Endothelial cell (in vitro differentiated cells): ENCODE measurements around the gene SLC9B1. TPM values are rescaled to one million over a fixed set of nuclear protein-coding genes. Genes with fewer than 3 reads are reported as not detected.
"Not testable (repeated sequence)": the region's sequence is repeated elsewhere in the genome, so short reads cannot be mapped to it uniquely, and the experiment has no call there.

Source experiments
- DNase-seq: peaks from one replicate; pipeline ENCODE4 v3.0.0; 2021; ENCODE audit warnings: low spot score
- H3K27ac Mint-ChIP-seq: one replicate; pipeline ENCODE4 v1.8.0; 2021; ENCODE audit warnings: mixed read lengths, inconsistent platforms; ENCODE audit not compliant: unreplicated experiment
- H3K27me3 Mint-ChIP-seq: one replicate; pipeline ENCODE4 v1.8.0; 2021; ENCODE audit warnings: mild to moderate bottlenecking, moderate library complexity, mixed read lengths, inconsistent platforms; ENCODE audit not compliant: unreplicated experiment
- H3K36me3 Mint-ChIP-seq: one replicate; pipeline ENCODE4 v1.8.0; 2021; ENCODE audit warnings: mild to moderate bottlenecking, low read depth, mixed read lengths, inconsistent platforms; ENCODE audit not compliant: unreplicated experiment
- H3K4me1 Mint-ChIP-seq: one replicate; pipeline ENCODE4 v1.8.0; 2021; ENCODE audit warnings: mild to moderate bottlenecking, mixed read lengths, inconsistent platforms; ENCODE audit not compliant: unreplicated experiment
- H3K4me3 Mint-ChIP-seq: one replicate; pipeline ENCODE4 v1.8.0; 2021; ENCODE audit warnings: mild to moderate bottlenecking, mixed read lengths, inconsistent platforms; ENCODE audit not compliant: unreplicated experiment
- H3K9me3 Mint-ChIP-seq: one replicate; pipeline ENCODE4 v1.8.0; 2021; ENCODE audit warnings: mixed read lengths, inconsistent platforms; ENCODE audit not compliant: unreplicated experiment
- CTCF ChIP-seq: fragments of 200-600 bp; sonication (generic); IDR thresholded peaks from one replicate; pipeline ENCODE4 v1.5.0; 2021; ENCODE audit warnings: antibody characterized with exemption; ENCODE audit not compliant: unreplicated experiment
- total RNA-seq: library from RNA; stranded (reverse); fragmentation: NEBNext Ultra II Directional; extraction: Animal tissue kit (Norgen Biotek cat#: 25700); gene quantifications from one replicate; pipeline ENCODE4 v1.2.1, GENCODE V29; 2021; ENCODE audit not compliant: unreplicated experiment

SLC9B1 gene
- total RNA-seq, 1 donor from 2014 or later, result 1.6 TPM

- Mint-ChIP-seq H3K36me3 (no peaks in the 10 kb centered on the region), H3K4me1 (peaks cover 5% of the 10 kb centered on the region), H3K27ac (no peak overlapping the region), H3K27me3 (peaks cover 4% of the 10 kb centered on the region), H3K9me3 (no peaks in the 10 kb centered on the region), H3K4me3 (no peak overlapping the region)
- no peak for DNase-seq
- no peak for TF ChIP-seq CTCF
Observed at GRCh38 chr4:103011378-103012025, 8.0 kb downstream of the SLC9B1 start.

- no peaks in the 10 kb centered on the region for H3K9me3 Mint-ChIP-seq
- TF ChIP-seq CTCF, result no peak
- no peak overlapping the region for H3K27ac Mint-ChIP-seq
- DNase-seq, result no peak
- peaks cover 5% of the 10 kb centered on the region for H3K4me1 Mint-ChIP-seq
- peaks cover 4% of the 10 kb centered on the region for H3K27me3 Mint-ChIP-seq
- H3K36me3 Mint-ChIP-seq, result no peaks in the 10 kb centered on the region
- H3K4me3 Mint-ChIP-seq, result no peak overlapping the region
Observed at GRCh38 chr4:103010804-103011203, 8.7 kb downstream of the SLC9B1 start.

GRCh38 chr4:103008875-103009729 is 10.4 kb downstream of the SLC9B1 start:
- Mint-ChIP-seq H3K36me3 (no peaks in the 10 kb centered on the region), H3K4me3 (no peak overlapping the region), H3K27ac (no peak overlapping the region), H3K27me3 (peaks cover 4% of the 10 kb centered on the region), H3K9me3 (no peaks in the 10 kb centered on the region), H3K4me1 (peaks cover 5% of the 10 kb centered on the region)
- TF ChIP-seq CTCF, result peak; percentile 39
- peak; percentile 26 for DNase-seq

- Mint-ChIP-seq H3K4me3 (no peak overlapping the region), H3K4me1 (peaks cover 5% of the 10 kb centered on the region), H3K9me3 (no peaks in the 10 kb centered on the region), H3K27me3 (peaks cover 1% of the 10 kb centered on the region), H3K27ac (no peak overlapping the region), H3K36me3 (no peaks in the 10 kb centered on the region)
- no peak for TF ChIP-seq CTCF
- no peak for DNase-seq
Observed at GRCh38 chr4:103002551-103002950, 17.0 kb downstream of the SLC9B1 start.

- no peak overlapping the region for H3K27ac Mint-ChIP-seq
- peaks cover 6% of the 10 kb centered on the region for H3K9me3 Mint-ChIP-seq
- H3K4me3 Mint-ChIP-seq, result no peak overlapping the region
Observed at GRCh38 chr4:102994803-102995202, 24.7 kb downstream of the SLC9B1 start.

GRCh38 chr4:102993985-102994384 is 25.5 kb downstream of the SLC9B1 start:
- H3K36me3 Mint-ChIP-seq, H3K27ac Mint-ChIP-seq, H3K27me3 Mint-ChIP-seq, H3K9me3 Mint-ChIP-seq, H3K4me3 Mint-ChIP-seq, DNase-seq, H3K4me1 Mint-ChIP-seq: not testable (repeated sequence)

More at GRCh38 chr4:102994803-102995202, 24.7 kb downstream of the SLC9B1 start:
- H3K36me3 Mint-ChIP-seq, result peaks cover 7% of the 10 kb centered on the region
- H3K27me3 Mint-ChIP-seq, result no peaks in the 10 kb centered on the region
- H3K4me1 Mint-ChIP-seq, result no peaks in the 10 kb centered on the region
- no peak for TF ChIP-seq CTCF
- no peak for DNase-seq
